Activated T-cell treated with anti-CD3 and anti-CD28 coated beads, Interleukin-2, amount 50 U/mL, for 4 hours (primary cell): ENCODE results near the gene CYP17A1. TPM values are rescaled to one million over a fixed set of nuclear protein-coding genes. Genes with fewer than 3 reads are reported as not detected.
"Not testable (repeated sequence)": the region's sequence is repeated elsewhere in the genome, so short reads cannot be mapped to it uniquely, and the experiment has no call there.

Source experiments
- ATAC-seq, 2 donors: fragments of 200-7000 bp; cut with Tn5 transposase; one replicate each; pipeline ENCODE4 v1.10.0; 2021
- DNase-seq: peaks from one replicate; pipeline ENCODE4 v3.0.0-alpha.2; 2020
- H3K27me3 Mint-ChIP-seq: one replicate; pipeline ENCODE4 v1.8.0; 2021; ENCODE audit warnings: low read depth, mixed read lengths
- H3K36me3 Mint-ChIP-seq: one replicate; pipeline ENCODE4 v1.8.0; 2022; ENCODE audit warnings: mixed read lengths; ENCODE audit not compliant: insufficient read depth
- H3K4me1 Mint-ChIP-seq: one replicate; pipeline ENCODE4 v1.8.0; 2021; ENCODE audit warnings: low read depth, mixed read lengths
- H3K4me3 Mint-ChIP-seq: one replicate; pipeline ENCODE4 v1.8.0; 2021; ENCODE audit warnings: mild to moderate bottlenecking, moderate library complexity, mixed read lengths
- H3K9me3 Mint-ChIP-seq: one replicate; pipeline ENCODE4 v1.8.0; 2021; ENCODE audit warnings: mixed read lengths
- total RNA-seq, 3 donors: library from RNA; stranded (reverse); gene quantifications; one replicate each; pipeline ENCODE4 v1.2.1, GENCODE V29; 2021

CYP17A1 gene
- total RNA-seq: 1 to 10 TPM; 1.2 to 1.9 (median 1.5) TPM

GRCh38 chr10:102837230-102837721 lies at the start of gene CYP17A1:
Gene CYP17A1, minus strand, starts transcription at chr10:102837413. Its CDS starts 52 bp downstream, at chr10:102837361.
- DNase-seq (no peak), ATAC-seq (no peak)
- Mint-ChIP-seq H3K36me3 (no peaks in the 10 kb centered on the region), H3K27me3 (peaks cover 3% of the 10 kb centered on the region), H3K4me1 (peaks cover 1% of the 10 kb centered on the region), H3K9me3 (peaks cover 9% of the 10 kb centered on the region), H3K4me3 (no peak within 1 kb of the TSS)

- no peaks in the 10 kb centered on the region for H3K9me3 Mint-ChIP-seq
- H3K36me3 Mint-ChIP-seq: peaks cover 2% of the 10 kb centered on the region
- ATAC-seq (no peak), DNase-seq (no peak)
- no peaks in the 10 kb centered on the region for H3K4me1 Mint-ChIP-seq
- H3K27me3 Mint-ChIP-seq: no peaks in the 10 kb centered on the region
- no peak overlapping the region for H3K4me3 Mint-ChIP-seq
Observed at GRCh38 chr10:102880256-102880655, 43.0 kb upstream of the CYP17A1 start.

- DNase-seq: no peak
- H3K36me3 Mint-ChIP-seq: peaks cover 4% of the 10 kb centered on the region
- no peaks in the 10 kb centered on the region for H3K9me3 Mint-ChIP-seq
- H3K4me1 Mint-ChIP-seq: no peaks in the 10 kb centered on the region
- H3K27me3 Mint-ChIP-seq: no peaks in the 10 kb centered on the region
- no peak overlapping the region for H3K4me3 Mint-ChIP-seq
- no peak for ATAC-seq
Observed at GRCh38 chr10:102878629-102879028, 41.4 kb upstream of the CYP17A1 start.

- Mint-ChIP-seq H3K36me3 (peaks cover 4% of the 10 kb centered on the region), H3K4me3 (no peak overlapping the region), H3K9me3 (no peaks in the 10 kb centered on the region), H3K27me3 (peaks cover 4% of the 10 kb centered on the region), H3K4me1 (no peaks in the 10 kb centered on the region)
- DNase-seq (no peak), ATAC-seq (no peak)
Observed at GRCh38 chr10:102876747-102877153, 39.5 kb upstream of the CYP17A1 start.

GRCh38 chr10:102872163-102872562 lies 35.0 kb upstream of the CYP17A1 start:
- Mint-ChIP-seq H3K36me3 (peaks cover 4% of the 10 kb centered on the region), H3K4me1 (peaks cover 9% of the 10 kb centered on the region), H3K4me3 (no peak overlapping the region), H3K9me3 (no peaks in the 10 kb centered on the region), H3K27me3 (peaks cover 25% of the 10 kb centered on the region)
- ATAC-seq (no peak), DNase-seq (no peak)

GRCh38 chr10:102870221-102870620 lies 33.0 kb upstream of the CYP17A1 start:
- peaks cover 25% of the 10 kb centered on the region for H3K27me3 Mint-ChIP-seq
- no peak for DNase-seq
- H3K4me1 Mint-ChIP-seq: peaks cover 9% of the 10 kb centered on the region
- H3K36me3 Mint-ChIP-seq: peaks cover 7% of the 10 kb centered on the region
- H3K4me3 Mint-ChIP-seq: peak overlapping the region; percentile 24
- no peak for ATAC-seq
- no peaks in the 10 kb centered on the region for H3K9me3 Mint-ChIP-seq

GRCh38 chr10:102869258-102870198 lies 32.3 kb upstream of the CYP17A1 start, which contains the start of gene AS3MT:
Gene AS3MT, plus strand, starts transcription at chr10:102869470. Its CDS starts 123 bp downstream, at chr10:102869593.
- DNase-seq (no peak), ATAC-seq (peak; percentile 78 to 80)
- H3K4me1 Mint-ChIP-seq: peaks cover 9% of the 10 kb centered on the region
- H3K9me3 Mint-ChIP-seq: no peaks in the 10 kb centered on the region
- H3K36me3 Mint-ChIP-seq: peaks cover 10% of the 10 kb centered on the region
- H3K4me3 Mint-ChIP-seq: peak within 1 kb of the TSS; percentile 31
- peaks cover 25% of the 10 kb centered on the region for H3K27me3 Mint-ChIP-seq

GRCh38 chr10:102868911-102869257 lies 31.7 kb upstream of the CYP17A1 start:
- Mint-ChIP-seq H3K27me3 (peaks cover 25% of the 10 kb centered on the region), H3K4me3 (peak overlapping the region; percentile 31), H3K36me3 (peaks cover 9% of the 10 kb centered on the region), H3K9me3 (no peaks in the 10 kb centered on the region), H3K4me1 (peaks cover 9% of the 10 kb centered on the region)
- DNase-seq (no peak), ATAC-seq (no peak)

GRCh38 chr10:102865620-102866019 lies 28.4 kb upstream of the CYP17A1 start:
- ATAC-seq (no peak), DNase-seq (no peak)
- Mint-ChIP-seq H3K4me3 (no peak overlapping the region), H3K4me1 (peaks cover 9% of the 10 kb centered on the region), H3K27me3 (peaks cover 16% of the 10 kb centered on the region), H3K36me3 (peaks cover 19% of the 10 kb centered on the region), H3K9me3 (no peaks in the 10 kb centered on the region)

- DNase-seq (no peak), ATAC-seq (no peak)
- no peak overlapping the region for H3K4me3 Mint-ChIP-seq
- H3K4me1 Mint-ChIP-seq: peaks cover 2% of the 10 kb centered on the region
- H3K9me3 Mint-ChIP-seq: no peaks in the 10 kb centered on the region
- H3K36me3 Mint-ChIP-seq: peaks cover 27% of the 10 kb centered on the region
- peaks cover under 1% of the 10 kb centered on the region for H3K27me3 Mint-ChIP-seq
Observed at GRCh38 chr10:102863660-102864059, 26.4 kb upstream of the CYP17A1 start.

- H3K4me1 Mint-ChIP-seq: peaks cover 14% of the 10 kb centered on the region
- DNase-seq (no peak), ATAC-seq (no peak)
- H3K4me3 Mint-ChIP-seq: no peak overlapping the region
- no peaks in the 10 kb centered on the region for H3K9me3 Mint-ChIP-seq
- peaks cover 24% of the 10 kb centered on the region for H3K36me3 Mint-ChIP-seq
- H3K27me3 Mint-ChIP-seq: no peaks in the 10 kb centered on the region
Observed at GRCh38 chr10:102859911-102860310, 22.7 kb upstream of the CYP17A1 start.

- H3K9me3 Mint-ChIP-seq: no peaks in the 10 kb centered on the region
- DNase-seq (no peak), ATAC-seq (no peak)
- H3K27me3 Mint-ChIP-seq: no peaks in the 10 kb centered on the region
- peak overlapping the region; percentile 50 for H3K4me3 Mint-ChIP-seq
- H3K4me1 Mint-ChIP-seq: peaks cover 19% of the 10 kb centered on the region
- peaks cover 12% of the 10 kb centered on the region for H3K36me3 Mint-ChIP-seq
Observed at GRCh38 chr10:102856758-102857424, 19.7 kb upstream of the CYP17A1 start.

- Mint-ChIP-seq H3K4me3 (peak overlapping the region; percentile 8), H3K4me1 (peaks cover 19% of the 10 kb centered on the region)
- not testable (repeated sequence) for H3K9me3 Mint-ChIP-seq, ATAC-seq, H3K36me3 Mint-ChIP-seq, DNase-seq, H3K27me3 Mint-ChIP-seq
Observed at GRCh38 chr10:102855731-102856436, 18.7 kb upstream of the CYP17A1 start.

GRCh38 chr10:102853237-102853636 lies 16.0 kb upstream of the CYP17A1 start:
- DNase-seq, H3K27me3 Mint-ChIP-seq, H3K4me3 Mint-ChIP-seq, ATAC-seq, H3K9me3 Mint-ChIP-seq, H3K36me3 Mint-ChIP-seq: not testable (repeated sequence)
- peaks cover 17% of the 10 kb centered on the region for H3K4me1 Mint-ChIP-seq
